Measurements from ENCODE around the gene USP50. TPM values are rescaled to one million over a fixed set of nuclear protein-coding genes. Genes with fewer than 3 reads are reported as not detected.

The USP50 gene
- total and polyA plus RNA-seq, 4 donors = 0.34 TPM; not detected in 3

- Histone ChIP-seq H3K4me3 (no peak overlapping the region), H3K27ac (ENCODE audit: low read depth in 1 of 2, low read length in 1 of 2) (no peak overlapping the region), H3K4me1 (ENCODE audit: control insufficient read depth in 5 of 5, insufficient read depth in 5 of 5, low read length in 5 of 5) (no peaks in the 10 kb centered on the region), H3K9ac (ENCODE audit: insufficient read depth in 1 of 2, low read length in 2 of 2) (no peak overlapping the region), H3K36me3 (ENCODE audit: control insufficient read depth in 4 of 4, insufficient read depth in 4 of 4, low read length in 4 of 4) (peaks cover 12 to 41% (median 17%) of the 10 kb centered on the region in 4 donors), H3K27me3 (ENCODE audit: control insufficient read depth in 3 of 3, insufficient read depth in 3 of 3, low read length in 2 of 3) (no peaks in the 10 kb centered on the region), H3K9me3 (ENCODE audit: control insufficient read depth in 4 of 4, insufficient read depth in 3 of 4, low read length in 3 of 4) (no peaks in the 10 kb centered on the region)
- no peak for ATAC-seq (ENCODE audit: insufficient read depth, low FRiP score)
- TF ChIP-seq, protein P1, sequence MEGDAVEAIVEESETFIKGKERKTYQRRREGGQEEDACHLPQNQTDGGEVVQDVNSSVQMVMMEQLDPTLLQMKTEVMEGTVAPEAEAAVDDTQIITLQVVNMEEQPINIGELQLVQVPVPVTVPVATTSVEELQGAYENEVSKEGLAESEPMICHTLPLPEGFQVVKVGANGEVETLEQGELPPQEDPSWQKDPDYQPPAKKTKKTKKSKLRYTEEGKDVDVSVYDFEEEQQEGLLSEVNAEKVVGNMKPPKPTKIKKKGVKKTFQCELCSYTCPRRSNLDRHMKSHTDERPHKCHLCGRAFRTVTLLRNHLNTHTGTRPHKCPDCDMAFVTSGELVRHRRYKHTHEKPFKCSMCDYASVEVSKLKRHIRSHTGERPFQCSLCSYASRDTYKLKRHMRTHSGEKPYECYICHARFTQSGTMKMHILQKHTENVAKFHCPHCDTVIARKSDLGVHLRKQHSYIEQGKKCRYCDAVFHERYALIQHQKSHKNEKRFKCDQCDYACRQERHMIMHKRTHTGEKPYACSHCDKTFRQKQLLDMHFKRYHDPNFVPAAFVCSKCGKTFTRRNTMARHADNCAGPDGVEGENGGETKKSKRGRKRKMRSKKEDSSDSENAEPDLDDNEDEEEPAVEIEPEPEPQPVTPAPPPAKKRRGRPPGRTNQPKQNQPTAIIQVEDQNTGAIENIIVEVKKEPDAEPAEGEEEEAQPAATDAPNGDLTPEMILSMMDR (IDR thresholded peaks at IDR 0.05; ENCODE audit: control extremely low read depth, extremely low read depth) = no peak
- 97% methylated on average over 12 of the region's 12 CpGs for whole genome bisulfite sequencing, 2 donors
- no peak for DNase-seq
Observed at GRCh38 chr15:50476143-50476542, 70.3 kb downstream of the USP50 start.

DNA sequence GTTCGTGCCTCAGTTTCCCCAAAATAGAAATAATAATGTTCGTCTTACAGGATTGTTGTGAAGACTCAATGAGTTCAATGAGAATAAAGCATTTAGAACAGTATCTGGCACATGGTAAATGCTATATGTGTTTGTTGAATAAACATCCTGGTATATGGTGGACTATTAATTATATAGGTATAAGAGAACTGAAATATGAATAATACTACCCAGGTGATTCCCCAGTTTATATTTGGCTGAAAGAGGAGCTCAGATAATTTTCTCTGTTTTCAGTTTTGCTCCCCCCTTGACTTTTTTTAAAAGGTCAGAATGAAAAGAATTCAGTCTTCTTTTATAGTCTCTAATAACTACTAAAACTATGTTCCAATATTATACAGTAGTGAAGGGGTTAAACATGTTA lies 75.4 kb downstream of the USP50 start:
- no peaks in the 10 kb centered on the region for H3K9me3 ChIP-seq (ENCODE audit: control insufficient read depth in 4 of 4, insufficient read depth in 3 of 4, low read length in 3 of 4)
- H3K27me3 ChIP-seq (ENCODE audit: control insufficient read depth in 3 of 3, insufficient read depth in 3 of 3, low read length in 2 of 3) = no peaks in the 10 kb centered on the region
- H3K36me3 ChIP-seq (ENCODE audit: control insufficient read depth in 4 of 4, insufficient read depth in 4 of 4, low read length in 4 of 4) = peaks cover 6 to 25% (median 16%) of the 10 kb centered on the region in 4 donors
- H3K4me3 ChIP-seq = no peak overlapping the region
- no peak overlapping the region for H3K9ac ChIP-seq (ENCODE audit: insufficient read depth in 1 of 2, low read length in 2 of 2)
- TF ChIP-seq, protein P1 (IDR thresholded peaks at IDR 0.05; ENCODE audit: control extremely low read depth, extremely low read depth) = no peak
- WGBS, 2 donors = 97 to 98% methylated on average over 2 of the region's 2 CpGs
- H3K27ac ChIP-seq (ENCODE audit: low read depth in 1 of 2, low read length in 1 of 2) = no peak overlapping the region
- DNase-seq (no peak), ATAC-seq (ENCODE audit: insufficient read depth, low FRiP score) (no peak)
- no peaks in the 10 kb centered on the region for H3K4me1 ChIP-seq (ENCODE audit: control insufficient read depth in 5 of 5, insufficient read depth in 5 of 5, low read length in 5 of 5)

GRCh38 chr15:50463423-50464358 lies 82.8 kb downstream of the USP50 start:
- Histone ChIP-seq H3K27ac (ENCODE audit: low read depth in 1 of 2, low read length in 1 of 2) (no peak overlapping the region), H3K27me3 (ENCODE audit: control insufficient read depth in 3 of 3, insufficient read depth in 3 of 3, low read length in 2 of 3) (no peaks in the 10 kb centered on the region), H3K36me3 (ENCODE audit: control insufficient read depth in 4 of 4, insufficient read depth in 4 of 4, low read length in 4 of 4) (peaks cover 3 to 17% (median 14%) of the 10 kb centered on the region in 4 donors), H3K4me1 (ENCODE audit: control insufficient read depth in 5 of 5, insufficient read depth in 5 of 5, low read length in 5 of 5) (peaks cover 0 to 14% (median 6%) of the 10 kb centered on the region in 5 donors), H3K4me3 (no peak overlapping the region), H3K9ac (ENCODE audit: insufficient read depth in 1 of 2, low read length in 2 of 2) (no peak overlapping the region), H3K9me3 (ENCODE audit: control insufficient read depth in 4 of 4, insufficient read depth in 3 of 4, low read length in 3 of 4) (no peaks in the 10 kb centered on the region)
- ATAC-seq (ENCODE audit: insufficient read depth, low FRiP score) (no peak), DNase-seq (peak in 2 of 3 donors; percentile 80 to 82)
- 63 to 78% methylated on average over 2 of the region's 2 CpGs for WGBS, 2 donors
- TF ChIP-seq, protein P1 (IDR thresholded peaks at IDR 0.05; ENCODE audit: control extremely low read depth, extremely low read depth) = no peak
